Panc1 (cell line): ENCODE results near the gene INPP4A. TPM values are rescaled to one million over a fixed set of nuclear protein-coding genes. Genes with fewer than 3 reads are reported as not detected.

Experiments used
- ATAC-seq: fragments of 200-7000 bp; cut with Tn5 transposase; 2 replicates; pipeline ENCODE4 v1.9.1; 2020; ENCODE audit warnings: mild to moderate bottlenecking, moderate library complexity
- BruUV-seq: library from RNA; stranded (reverse); fragments of 400-500 nt; replicated peaks from 2 replicates; lab custom pipeline; 2021; lab: Mats Ljungman, UMichigan
- CTCF ChIA-PET: fragments of 300-600 bp; sonication (Branson Sonifier 250); formaldehyde crosslinking; loops from one replicate; lab custom pipeline; 2022; ENCODE audit warnings: antibody characterized with exemption; lab: Charles Lee
- POLR2A ChIA-PET: fragments of 300-600 bp; sonication (Branson Sonifier 250); formaldehyde crosslinking; loops from one replicate; lab custom pipeline; 2022; ENCODE audit warnings: antibody characterized with exemption; lab: Charles Lee
- DNase-seq: peaks from one replicate; pipeline ENCODE4 v3.0.0-alpha.2; 2010; ENCODE audit warnings: low read depth, low spot score
- H3K27ac ChIP-seq: 2 replicates; pipeline ENCODE4 v1.5.1; 2011; ENCODE audit warnings: mild to moderate bottlenecking, low read length, inconsistent platforms
- H3K27me3 ChIP-seq: fragments of 200-500 bp; sonication (Bioruptor generic); 2 replicates; pipeline ENCODE4 v1.6.0; 2014; ENCODE audit warnings: low read length, inconsistent platforms; ENCODE audit not compliant: control insufficient read depth, insufficient read depth
- H3K36me3 ChIP-seq: fragments of 200-500 bp; sonication (Bioruptor generic); 2 replicates; pipeline ENCODE4 v1.5.1; 2014; ENCODE audit warnings: inconsistent platforms, mild to moderate bottlenecking, low read length, moderate library complexity; ENCODE audit not compliant: control insufficient read depth, insufficient read depth
- H3K4me1 ChIP-seq: 2 replicates; pipeline ENCODE4 v1.5.1; 2011; ENCODE audit warnings: inconsistent platforms, mild to moderate bottlenecking, low read length, moderate library complexity; ENCODE audit not compliant: control insufficient read depth, insufficient read depth
- H3K4me3 ChIP-seq, 2 experiments: 2 replicates each; pipeline ENCODE4 v1.5.1; 2011 to 2012; ENCODE audit warnings: low read depth in 2 of 2, low read length in 2 of 2, mild to moderate bottlenecking in 2 of 2, inconsistent platforms in 1 of 2, moderate library complexity in 1 of 2
- H3K9me3 ChIP-seq: fragments of 200-500 bp; sonication (Bioruptor generic); 2 replicates; pipeline ENCODE4 v1.5.1; 2014; ENCODE audit warnings: low read depth, mild to moderate bottlenecking, inconsistent platforms, low read length, moderate library complexity; ENCODE audit not compliant: control insufficient read depth, insufficient read depth
- POLR2AphosphoS5 ChIP-seq: IDR thresholded peaks from 2 replicates; pipeline ENCODE4 v1.6.1; 2012; ENCODE audit warnings: mild to moderate bottlenecking, low read depth, low read length, moderate library complexity
- SIN3A ChIP-seq: IDR thresholded peaks from 2 replicates; pipeline ENCODE4 v1.6.1; 2012; ENCODE audit warnings: low read depth, mild to moderate bottlenecking, low read length, moderate library complexity, borderline replicate concordance; ENCODE audit not compliant: insufficient read depth
- TCF7L2 ChIP-seq: IDR thresholded peaks from 2 replicates; pipeline ENCODE4 v1.6.1; 2011; ENCODE audit warnings: mild to moderate bottlenecking, low read depth, low read length, inconsistent platforms
- in situ Hi-C: cut with HindIII; loops from 2 replicates; pipeline ENCODE4 v1.10.0; 2016; ENCODE audit warnings: low sequenced_read_pairs, low pct_unique_long_range_greater_than_20kb
- intact Hi-C: fragments of 100-400 bp; cut with micrococcal nuclease; formaldehyde crosslinking; loops from one replicate; pipeline ENCODE4 v1.10.0; 2022; ENCODE audit not compliant: unreplicated experiment
- total RNA-seq: library from RNA; stranded (reverse); gene quantifications from one replicate; pipeline ENCODE4 v1.2.1, GENCODE V29; 2021; ENCODE audit not compliant: unreplicated experiment
- TF ChIP-seq, protein P1 (sequence below): fragments of 450-650 bp; IDR thresholded peaks from 2 replicates; pipeline ENCODE4 v1.5.1; 2017; ENCODE audit warnings: mild to moderate bottlenecking
- TF ChIP-seq, protein P2 (sequence below), 2 experiments: IDR thresholded peaks; 2 replicates each; pipeline ENCODE4 v1.6.1; 2011 to 2012; ENCODE audit warnings: low read depth in 2 of 2, control low read depth in 1 of 2, low read length in 1 of 2, mild to moderate bottlenecking in 1 of 2, moderate library complexity in 1 of 2; ENCODE audit not compliant: insufficient read depth in 1 of 2

The INPP4A gene
- total RNA-seq, 1 experiment from 2014 or later = 22.9 TPM

DNA sequence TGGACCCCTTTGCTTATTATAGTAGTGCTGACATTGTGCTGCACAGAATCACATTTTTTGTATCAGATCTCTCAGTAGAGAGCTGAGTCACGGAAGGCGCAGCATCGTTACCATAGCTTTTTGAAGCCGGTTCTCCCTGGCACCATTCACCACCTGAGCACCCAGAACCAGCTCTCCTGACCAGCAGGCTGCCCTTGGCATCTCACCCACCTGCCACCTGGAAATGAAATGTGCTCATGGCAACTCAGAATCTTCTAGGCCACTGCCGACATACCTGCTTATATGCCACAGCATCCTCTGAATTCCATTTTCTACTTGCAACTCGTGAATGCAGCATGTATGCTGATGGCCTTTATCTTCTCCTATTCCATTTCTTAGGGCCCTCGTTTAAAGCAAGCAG, 100.9 kb downstream of the INPP4A start:
- H3K27ac ChIP-seq = no peak overlapping the region
- no peaks in the 10 kb centered on the region for H3K4me1 ChIP-seq
- intact Hi-C loops = no loop called here
- no TSS peak for BruUV-seq
- TF ChIP-seq, protein P1, sequence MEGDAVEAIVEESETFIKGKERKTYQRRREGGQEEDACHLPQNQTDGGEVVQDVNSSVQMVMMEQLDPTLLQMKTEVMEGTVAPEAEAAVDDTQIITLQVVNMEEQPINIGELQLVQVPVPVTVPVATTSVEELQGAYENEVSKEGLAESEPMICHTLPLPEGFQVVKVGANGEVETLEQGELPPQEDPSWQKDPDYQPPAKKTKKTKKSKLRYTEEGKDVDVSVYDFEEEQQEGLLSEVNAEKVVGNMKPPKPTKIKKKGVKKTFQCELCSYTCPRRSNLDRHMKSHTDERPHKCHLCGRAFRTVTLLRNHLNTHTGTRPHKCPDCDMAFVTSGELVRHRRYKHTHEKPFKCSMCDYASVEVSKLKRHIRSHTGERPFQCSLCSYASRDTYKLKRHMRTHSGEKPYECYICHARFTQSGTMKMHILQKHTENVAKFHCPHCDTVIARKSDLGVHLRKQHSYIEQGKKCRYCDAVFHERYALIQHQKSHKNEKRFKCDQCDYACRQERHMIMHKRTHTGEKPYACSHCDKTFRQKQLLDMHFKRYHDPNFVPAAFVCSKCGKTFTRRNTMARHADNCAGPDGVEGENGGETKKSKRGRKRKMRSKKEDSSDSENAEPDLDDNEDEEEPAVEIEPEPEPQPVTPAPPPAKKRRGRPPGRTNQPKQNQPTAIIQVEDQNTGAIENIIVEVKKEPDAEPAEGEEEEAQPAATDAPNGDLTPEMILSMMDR = no peak
- H3K4me3 ChIP-seq = no peak overlapping the region
- no peaks in the 10 kb centered on the region for H3K9me3 ChIP-seq
- H3K27me3 ChIP-seq = no peaks in the 10 kb centered on the region
- H3K36me3 ChIP-seq = no peaks in the 10 kb centered on the region
- ATAC-seq = no peak
- ChIA-PET CTCF (no interaction called here), POLR2A (no interaction called here)
- in situ Hi-C loops = no loop called here
- DNase-seq = no peak

DNA sequence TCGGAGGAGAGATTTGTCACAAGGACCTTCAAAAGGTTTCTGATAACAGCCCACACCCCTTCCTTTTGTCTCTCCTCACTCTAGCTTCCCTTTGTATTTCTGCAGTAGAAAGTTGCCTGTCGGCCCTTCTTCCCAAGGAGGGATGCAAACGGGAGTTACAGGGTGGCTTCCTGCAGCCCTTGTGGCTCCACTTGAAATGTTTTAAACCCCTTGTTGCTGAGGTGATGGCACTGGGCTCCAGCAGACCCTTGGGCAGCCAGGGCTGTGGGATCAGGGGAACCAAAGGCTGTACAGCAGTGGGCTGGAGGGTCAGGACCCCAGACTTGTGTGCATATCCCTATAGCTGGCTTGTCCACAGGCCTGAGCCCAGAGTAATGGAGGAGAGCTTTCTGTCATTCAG, 101.5 kb downstream of the INPP4A start:
- Histone ChIP-seq H3K4me1 (no peaks in the 10 kb centered on the region), H3K4me3 (no peak overlapping the region), H3K9me3 (no peaks in the 10 kb centered on the region), H3K36me3 (no peaks in the 10 kb centered on the region), H3K27me3 (no peaks in the 10 kb centered on the region), H3K27ac (no peak overlapping the region)
- no peak for ATAC-seq
- DNase-seq = no peak
- TF ChIP-seq TCF7L2 = no peak
- TF ChIP-seq, protein P2, sequence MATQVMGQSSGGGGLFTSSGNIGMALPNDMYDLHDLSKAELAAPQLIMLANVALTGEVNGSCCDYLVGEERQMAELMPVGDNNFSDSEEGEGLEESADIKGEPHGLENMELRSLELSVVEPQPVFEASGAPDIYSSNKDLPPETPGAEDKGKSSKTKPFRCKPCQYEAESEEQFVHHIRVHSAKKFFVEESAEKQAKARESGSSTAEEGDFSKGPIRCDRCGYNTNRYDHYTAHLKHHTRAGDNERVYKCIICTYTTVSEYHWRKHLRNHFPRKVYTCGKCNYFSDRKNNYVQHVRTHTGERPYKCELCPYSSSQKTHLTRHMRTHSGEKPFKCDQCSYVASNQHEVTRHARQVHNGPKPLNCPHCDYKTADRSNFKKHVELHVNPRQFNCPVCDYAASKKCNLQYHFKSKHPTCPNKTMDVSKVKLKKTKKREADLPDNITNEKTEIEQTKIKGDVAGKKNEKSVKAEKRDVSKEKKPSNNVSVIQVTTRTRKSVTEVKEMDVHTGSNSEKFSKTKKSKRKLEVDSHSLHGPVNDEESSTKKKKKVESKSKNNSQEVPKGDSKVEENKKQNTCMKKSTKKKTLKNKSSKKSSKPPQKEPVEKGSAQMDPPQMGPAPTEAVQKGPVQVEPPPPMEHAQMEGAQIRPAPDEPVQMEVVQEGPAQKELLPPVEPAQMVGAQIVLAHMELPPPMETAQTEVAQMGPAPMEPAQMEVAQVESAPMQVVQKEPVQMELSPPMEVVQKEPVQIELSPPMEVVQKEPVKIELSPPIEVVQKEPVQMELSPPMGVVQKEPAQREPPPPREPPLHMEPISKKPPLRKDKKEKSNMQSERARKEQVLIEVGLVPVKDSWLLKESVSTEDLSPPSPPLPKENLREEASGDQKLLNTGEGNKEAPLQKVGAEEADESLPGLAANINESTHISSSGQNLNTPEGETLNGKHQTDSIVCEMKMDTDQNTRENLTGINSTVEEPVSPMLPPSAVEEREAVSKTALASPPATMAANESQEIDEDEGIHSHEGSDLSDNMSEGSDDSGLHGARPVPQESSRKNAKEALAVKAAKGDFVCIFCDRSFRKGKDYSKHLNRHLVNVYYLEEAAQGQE (IDR thresholded peaks at IDR 0.05; ENCODE audit: insufficient read depth in 1 of 2, low read depth in 2 of 2, low read length in 1 of 2) = no peak
- no peak for TF ChIP-seq SIN3A
- no peak for TF ChIP-seq POLR2AphosphoS5
- TF ChIP-seq, protein P1 = no peak
- in situ Hi-C loops (no loop called here), intact Hi-C loops (no loop called here)
- ChIA-PET CTCF (no interaction called here), POLR2A (interaction anchor here (0.6 kb wide), 1 partner anchor 547 kb away, joined by 3 read pairs; no protein-coding TSS in a partner anchor)
- BruUV-seq = no TSS peak
